ENCODE data around the gene NLRC4. TPM values are rescaled to one million over a fixed set of nuclear protein-coding genes. Genes with fewer than 3 reads are reported as not detected.

The NLRC4 gene
- total RNA-seq, 1 donor from 2014 or later = not detected

DNA sequence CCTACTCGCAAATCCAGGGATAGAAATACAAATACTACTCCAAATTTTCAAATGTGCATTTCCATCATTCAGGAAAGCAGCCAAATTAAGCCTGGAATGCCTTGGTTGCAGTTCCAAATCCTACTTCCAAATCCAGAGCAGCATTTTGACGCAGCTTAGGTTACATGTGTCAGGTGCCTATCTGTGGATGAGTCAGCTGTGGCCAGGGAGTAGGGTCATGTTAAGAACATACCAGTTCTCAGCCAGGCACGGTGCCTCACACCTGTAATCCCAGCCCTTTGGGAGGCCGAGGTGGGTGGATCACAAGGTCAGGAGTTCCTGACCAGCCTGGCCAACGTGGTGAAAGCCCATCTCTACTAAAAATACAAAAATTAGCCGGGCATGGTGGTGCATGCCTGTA, 82.0 kb downstream of the NLRC4 start:
- H3K4me1 Mint-ChIP-seq (ENCODE audit: low read depth) = no peaks in the 10 kb centered on the region
- DNase-seq (ENCODE audit: low spot score) = no peak
- H3K9me3 Mint-ChIP-seq (ENCODE audit: low read depth) = no peaks in the 10 kb centered on the region
- no peaks in the 10 kb centered on the region for H3K27me3 Mint-ChIP-seq (ENCODE audit: low read depth)
- peaks cover 5% of the 10 kb centered on the region for H3K36me3 Mint-ChIP-seq (ENCODE audit: low read depth)
- H3K27ac Mint-ChIP-seq (ENCODE audit: unreplicated experiment) = no peak overlapping the region
- TF ChIP-seq, protein P1, sequence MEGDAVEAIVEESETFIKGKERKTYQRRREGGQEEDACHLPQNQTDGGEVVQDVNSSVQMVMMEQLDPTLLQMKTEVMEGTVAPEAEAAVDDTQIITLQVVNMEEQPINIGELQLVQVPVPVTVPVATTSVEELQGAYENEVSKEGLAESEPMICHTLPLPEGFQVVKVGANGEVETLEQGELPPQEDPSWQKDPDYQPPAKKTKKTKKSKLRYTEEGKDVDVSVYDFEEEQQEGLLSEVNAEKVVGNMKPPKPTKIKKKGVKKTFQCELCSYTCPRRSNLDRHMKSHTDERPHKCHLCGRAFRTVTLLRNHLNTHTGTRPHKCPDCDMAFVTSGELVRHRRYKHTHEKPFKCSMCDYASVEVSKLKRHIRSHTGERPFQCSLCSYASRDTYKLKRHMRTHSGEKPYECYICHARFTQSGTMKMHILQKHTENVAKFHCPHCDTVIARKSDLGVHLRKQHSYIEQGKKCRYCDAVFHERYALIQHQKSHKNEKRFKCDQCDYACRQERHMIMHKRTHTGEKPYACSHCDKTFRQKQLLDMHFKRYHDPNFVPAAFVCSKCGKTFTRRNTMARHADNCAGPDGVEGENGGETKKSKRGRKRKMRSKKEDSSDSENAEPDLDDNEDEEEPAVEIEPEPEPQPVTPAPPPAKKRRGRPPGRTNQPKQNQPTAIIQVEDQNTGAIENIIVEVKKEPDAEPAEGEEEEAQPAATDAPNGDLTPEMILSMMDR (IDR thresholded peaks at IDR 0.05) = no peak
- no peak overlapping the region for H3K4me3 Mint-ChIP-seq (ENCODE audit: unreplicated experiment)

Other genes with a start within 250 kb of the NLRC4 start
- gene DPY30, start 225.1 kb downstream of the NLRC4 start, total RNA-seq = 51.5 to 60.6 TPM (median 51.8 TPM) in 3 replicates
- gene SPAST, start 201.3 kb downstream of the NLRC4 start, total RNA-seq = 19.7 to 23.7 TPM (median 20.5 TPM) in 3 replicates
- 26.5 to 34.4 TPM (median 28.8 TPM) in 3 replicates for gene SLC30A6, start 99.0 kb downstream of the NLRC4 start, total RNA-seq
- gene YIPF4, start 13.0 kb upstream of the NLRC4 start, total RNA-seq = 49.4 to 59.4 TPM (median 56.5 TPM) in 3 replicates
- gene BIRC6, start 92.1 kb upstream of the NLRC4 start, total RNA-seq = 76.0 to 103 TPM (median 76.0 TPM) in 3 replicates